SU-DHL-6 (cell line): ENCODE data around the gene ASTN1.

ENCODE experiments used
- H2AFZ ChIP-seq: fragments of 200-600 bp; sonication (generic); 2 replicates; pipeline ENCODE4 v1.6.1; 2014; ENCODE audit warnings: low read depth, mild to moderate bottlenecking, moderate library complexity, mixed read lengths, antibody characterized with exemption, low read length; ENCODE audit not compliant: severe bottlenecking
- H3F3A ChIP-seq: fragments of 200-600 bp; shearing (Covaris generic); 2 replicates; pipeline ENCODE4 v1.6.0; 2016; ENCODE audit warnings: antibody characterized with exemption, mild to moderate bottlenecking; ENCODE audit not compliant: insufficient read depth
- H3K27ac ChIP-seq: fragments of 200-600 bp; sonication (generic); 2 replicates; pipeline ENCODE4 v1.5.1; 2016; ENCODE audit warnings: low read depth, mild to moderate bottlenecking, low read length, moderate library complexity, mixed read lengths
- H3K27me3 ChIP-seq: fragments of 200-600 bp; sonication (generic), shearing (Covaris generic); 2 replicates; pipeline ENCODE4 v1.6.0; 2014; ENCODE audit warnings: mild to moderate bottlenecking, low read length
- H3K36me3 ChIP-seq: fragments of 200-600 bp; sonication (generic); 2 replicates; pipeline ENCODE4 v1.6.1; 2014; ENCODE audit warnings: mild to moderate bottlenecking, low read length, mixed read lengths
- H3K4me2 ChIP-seq: fragments of 300-600, 200-600 bp; shearing (Covaris generic), sonication (generic); 2 replicates; pipeline ENCODE4 v1.6.0; 2014; ENCODE audit warnings: low read length, low read depth, mild to moderate bottlenecking; ENCODE audit not compliant: poor library complexity, severe bottlenecking
- H3K4me3 ChIP-seq: fragments of 200-600 bp; sonication (generic); 2 replicates; pipeline ENCODE4 v1.5.1; 2014; ENCODE audit warnings: antibody characterized with exemption, low read length, mild to moderate bottlenecking, mixed read lengths; ENCODE audit not compliant: insufficient read depth, poor library complexity, severe bottlenecking
- H3K79me2 ChIP-seq: fragments of 200-600 bp; sonication (generic); 2 replicates; pipeline ENCODE4 v1.6.1; 2014; ENCODE audit warnings: mild to moderate bottlenecking, low read length, moderate library complexity; ENCODE audit not compliant: insufficient read depth
- H3K9ac ChIP-seq: fragments of 200-600 bp; sonication (generic); 2 replicates; pipeline ENCODE4 v1.7.0; 2014; ENCODE audit warnings: mild to moderate bottlenecking, low read length
- H3K9me2 ChIP-seq: fragments of 200-600 bp; sonication (generic); replicated peaks from 2 replicates; pipeline ENCODE4 v1.6.1; 2014; ENCODE audit warnings: low read length; ENCODE audit not compliant: insufficient read depth
- H3K9me3 ChIP-seq: fragments of 200-600 bp; sonication (generic); 2 replicates; pipeline ENCODE4 v1.6.1; 2014; ENCODE audit warnings: low read length, mixed read lengths; ENCODE audit not compliant: insufficient read depth
- H4K20me1 ChIP-seq: fragments of 200-600 bp; sonication (generic); 2 replicates; pipeline ENCODE4 v1.6.1; 2014; ENCODE audit warnings: low read depth, mild to moderate bottlenecking, antibody characterized with exemption, low read length, moderate library complexity, mixed read lengths
- CTCF ChIP-seq: fragments of 200-600 bp; sonication (generic); IDR thresholded peaks from one replicate; pipeline ENCODE4 v1.5.1; 2017; ENCODE audit warnings: antibody characterized with exemption, mild to moderate bottlenecking, low read length, moderate library complexity; ENCODE audit not compliant: insufficient read depth, poor library complexity, severe bottlenecking
- EZH2phosphoT487 ChIP-seq: fragments of 200-600 bp; sonication (generic), shearing (Covaris generic); conservative IDR thresholded peaks from 2 replicates; pipeline ENCODE4 v1.6.1; 2018; ENCODE audit warnings: mild to moderate bottlenecking, antibody characterized with exemption, low read length, moderate library complexity, mixed read lengths

Gene ASTN1

DNA sequence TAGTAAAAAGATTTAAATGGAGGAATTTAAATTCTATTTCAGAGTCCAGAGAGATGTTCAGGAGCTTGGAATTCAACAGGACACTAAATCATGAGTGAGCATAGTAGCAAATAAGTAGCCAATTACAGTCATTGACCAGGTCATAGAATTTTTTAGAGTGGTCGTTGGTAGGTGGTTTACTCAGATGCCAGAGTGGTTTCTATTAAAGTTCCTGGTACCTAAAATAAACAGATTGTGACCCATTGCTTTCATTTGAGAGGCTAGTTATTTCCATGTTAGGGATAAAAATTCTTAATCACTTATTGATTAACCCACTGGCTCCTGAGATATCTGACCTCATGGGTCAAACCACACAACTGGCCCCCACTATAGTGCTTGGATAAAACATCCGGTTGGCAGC, 201.3 kb downstream of the ASTN1 start:
- Histone ChIP-seq H3K27ac (no peak overlapping the region), H3K9ac (no peak overlapping the region), H3K4me3 (no peak overlapping the region), H3K9me2 (no peaks in the 10 kb centered on the region), H3K9me3 (no peaks in the 10 kb centered on the region), H3K4me2 (no peak overlapping the region), H4K20me1 (no peaks in the 10 kb centered on the region), H3K79me2 (no peaks in the 10 kb centered on the region), H3K36me3 (no peaks in the 10 kb centered on the region), H3F3A (no peaks in the 10 kb centered on the region), H2AFZ (no peak overlapping the region), H3K27me3 (no peaks in the 10 kb centered on the region)
- TF ChIP-seq CTCF (no peak), EZH2phosphoT487 (no peak)

DNA sequence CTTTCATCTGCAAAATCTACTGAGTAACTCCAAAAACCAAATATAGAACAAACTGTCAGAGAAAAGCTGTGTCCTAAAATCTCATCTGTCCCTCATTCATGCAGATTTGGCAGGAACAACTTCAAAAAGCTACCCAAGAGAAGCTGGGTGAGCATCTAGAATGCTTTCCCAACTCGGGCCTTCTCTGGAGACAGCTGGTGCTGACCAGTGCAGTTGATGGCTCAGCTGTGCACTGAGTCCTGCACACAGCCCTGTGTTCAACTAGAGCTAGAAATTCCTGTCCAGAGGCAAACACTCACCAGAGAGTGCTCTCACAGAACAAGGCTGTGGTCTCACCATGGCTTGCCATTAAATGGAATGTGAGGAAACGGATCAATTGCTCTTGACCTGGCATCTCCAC, 202.8 kb downstream of the ASTN1 start:
- no peaks in the 10 kb centered on the region for H3K36me3 ChIP-seq
- H3K9me3 ChIP-seq, result no peaks in the 10 kb centered on the region
- no peak overlapping the region for H3K4me3 ChIP-seq
- H3F3A ChIP-seq, result no peaks in the 10 kb centered on the region
- no peaks in the 10 kb centered on the region for H4K20me1 ChIP-seq
- no peak overlapping the region for H3K27ac ChIP-seq
- TF ChIP-seq EZH2phosphoT487 (no peak), CTCF (no peak)
- no peaks in the 10 kb centered on the region for H3K27me3 ChIP-seq
- H3K9ac ChIP-seq, result no peak overlapping the region
- H3K79me2 ChIP-seq, result no peaks in the 10 kb centered on the region
- no peaks in the 10 kb centered on the region for H3K9me2 ChIP-seq
- H2AFZ ChIP-seq, result no peak overlapping the region
- no peak overlapping the region for H3K4me2 ChIP-seq

GRCh38 chr1:176959191-176959820, 205.2 kb downstream of the ASTN1 start:
- H3K36me3 ChIP-seq, result no peaks in the 10 kb centered on the region
- no peak overlapping the region for H2AFZ ChIP-seq
- no peak overlapping the region for H3K4me3 ChIP-seq
- H3K9ac ChIP-seq, result no peak overlapping the region
- no peaks in the 10 kb centered on the region for H3K9me3 ChIP-seq
- TF ChIP-seq EZH2phosphoT487, result no peak
- no peak for TF ChIP-seq CTCF
- H3K79me2 ChIP-seq, result no peaks in the 10 kb centered on the region
- H3K27ac ChIP-seq, result no peak overlapping the region
- H3K4me2 ChIP-seq, result no peak overlapping the region
- H3F3A ChIP-seq, result no peaks in the 10 kb centered on the region
- no peaks in the 10 kb centered on the region for H3K9me2 ChIP-seq
- no peaks in the 10 kb centered on the region for H4K20me1 ChIP-seq
- H3K27me3 ChIP-seq, result no peaks in the 10 kb centered on the region
